Loucy (cell line): ENCODE data around the gene RSU1.

ENCODE experiments used
- H2AFZ ChIP-seq: fragments of 200-600 bp; sonication (generic); 2 replicates; pipeline ENCODE4 v1.6.0; 2016; ENCODE audit warnings: antibody characterized with exemption, mild to moderate bottlenecking, low read length, moderate library complexity
- H3F3A ChIP-seq: fragments of 200-600 bp; 2 replicates; pipeline ENCODE4 v1.6.0; 2016; ENCODE audit warnings: antibody characterized with exemption, low read depth, mild to moderate bottlenecking
- H3K27me3 ChIP-seq: fragments of 200-600 bp; sonication (generic); 2 replicates; pipeline ENCODE4 v1.6.1; 2014; ENCODE audit warnings: low read length, mild to moderate bottlenecking; ENCODE audit not compliant: insufficient read depth, poor library complexity, severe bottlenecking
- H3K36me3 ChIP-seq: fragments of 200-600 bp; sonication (generic); 2 replicates; pipeline ENCODE4 v1.6.1; 2016; ENCODE audit warnings: low read length; ENCODE audit not compliant: insufficient read depth
- H3K4me1 ChIP-seq: fragments of 200-600 bp; sonication (generic); 2 replicates; pipeline ENCODE4 v1.5.1; 2014; ENCODE audit warnings: low read length, mild to moderate bottlenecking; ENCODE audit not compliant: insufficient read depth, poor library complexity, severe bottlenecking
- H3K4me2 ChIP-seq: fragments of 200-600 bp; sonication (generic); 2 replicates; pipeline ENCODE4 v1.6.0; 2014; ENCODE audit warnings: antibody characterized with exemption, low read length, low read depth, mild to moderate bottlenecking; ENCODE audit not compliant: poor library complexity, severe bottlenecking
- H3K4me3 ChIP-seq: fragments of 200-600 bp; sonication (generic); 2 replicates; pipeline ENCODE4 v1.5.1; 2014; ENCODE audit warnings: low read length, mild to moderate bottlenecking, mixed read lengths; ENCODE audit not compliant: poor library complexity, severe bottlenecking
- H3K79me2 ChIP-seq: fragments of 200-600 bp; sonication (generic); 2 replicates; pipeline ENCODE4 v1.6.1; 2014; ENCODE audit warnings: low read length; ENCODE audit not compliant: insufficient read depth
- H3K9ac ChIP-seq: fragments of 200-600 bp; sonication (generic); 2 replicates; pipeline ENCODE4 v1.6.0; 2014; ENCODE audit warnings: mild to moderate bottlenecking, low read depth, low read length, moderate library complexity; ENCODE audit not compliant: poor library complexity, severe bottlenecking
- H3K9me2 ChIP-seq: fragments of 200-600 bp; sonication (generic); replicated peaks from 2 replicates; pipeline ENCODE4 v1.6.1; 2016; ENCODE audit warnings: low read depth, low read length, mixed read lengths
- H3K9me3 ChIP-seq: fragments of 200-600 bp; sonication (generic); 2 replicates; pipeline ENCODE4 v1.6.1; 2014; ENCODE audit warnings: mild to moderate bottlenecking, antibody characterized with exemption, low read length, low read depth; ENCODE audit not compliant: insufficient read depth
- H4K20me1 ChIP-seq: fragments of 200-600 bp; sonication (generic); 2 replicates; pipeline ENCODE4 v1.6.0; 2014; ENCODE audit warnings: antibody characterized with exemption, low read length, mild to moderate bottlenecking; ENCODE audit not compliant: insufficient read depth, poor library complexity, severe bottlenecking
- EZH2phosphoT487 ChIP-seq: fragments of 200-600 bp; IDR thresholded peaks from 2 replicates; pipeline ENCODE4 v1.6.1; 2018; ENCODE audit warnings: antibody characterized with exemption, mild to moderate bottlenecking, moderate library complexity, borderline replicate concordance
- TF ChIP-seq, protein P1 (sequence below): fragments of 200-600 bp; sonication (generic); conservative IDR thresholded peaks from 2 replicates; pipeline ENCODE4 v1.5.1; 2014; ENCODE audit warnings: mild to moderate bottlenecking, antibody characterized with exemption, low read length

RSU1 gene

DNA sequence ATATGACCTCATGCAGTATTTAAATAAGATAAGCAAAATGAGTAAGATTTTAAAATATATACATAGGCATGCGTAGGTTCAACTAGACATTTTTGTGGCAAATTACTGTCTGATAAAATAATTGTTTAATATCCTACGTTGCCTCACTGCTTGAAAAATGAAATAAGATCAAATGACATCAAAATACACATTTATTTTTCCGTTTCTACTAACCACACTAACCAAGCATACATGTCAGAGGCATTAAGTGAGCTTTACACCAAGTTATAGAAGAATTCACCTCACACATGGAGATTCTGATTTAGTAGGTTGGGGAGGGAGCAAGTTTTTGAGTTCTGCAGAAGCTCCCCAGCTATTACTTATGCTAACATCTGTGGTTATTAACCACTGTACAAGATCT is 66.8 kb downstream of the RSU1 start:
- Histone ChIP-seq H3K79me2 (no peaks in the 10 kb centered on the region), H3K9me2 (no peaks in the 10 kb centered on the region), H3K27me3 (no peaks in the 10 kb centered on the region), H3K4me1 (no peaks in the 10 kb centered on the region), H3F3A (no peaks in the 10 kb centered on the region), H3K4me2 (no peak overlapping the region), H3K4me3 (no peak overlapping the region), H3K36me3 (peaks cover 30% of the 10 kb centered on the region; the same call in 1 of the 2 replicates), H4K20me1 (no peaks in the 10 kb centered on the region), H3K9me3 (no peaks in the 10 kb centered on the region), H3K9ac (no peak overlapping the region), H2AFZ (no peak overlapping the region)
- TF ChIP-seq, protein P1, sequence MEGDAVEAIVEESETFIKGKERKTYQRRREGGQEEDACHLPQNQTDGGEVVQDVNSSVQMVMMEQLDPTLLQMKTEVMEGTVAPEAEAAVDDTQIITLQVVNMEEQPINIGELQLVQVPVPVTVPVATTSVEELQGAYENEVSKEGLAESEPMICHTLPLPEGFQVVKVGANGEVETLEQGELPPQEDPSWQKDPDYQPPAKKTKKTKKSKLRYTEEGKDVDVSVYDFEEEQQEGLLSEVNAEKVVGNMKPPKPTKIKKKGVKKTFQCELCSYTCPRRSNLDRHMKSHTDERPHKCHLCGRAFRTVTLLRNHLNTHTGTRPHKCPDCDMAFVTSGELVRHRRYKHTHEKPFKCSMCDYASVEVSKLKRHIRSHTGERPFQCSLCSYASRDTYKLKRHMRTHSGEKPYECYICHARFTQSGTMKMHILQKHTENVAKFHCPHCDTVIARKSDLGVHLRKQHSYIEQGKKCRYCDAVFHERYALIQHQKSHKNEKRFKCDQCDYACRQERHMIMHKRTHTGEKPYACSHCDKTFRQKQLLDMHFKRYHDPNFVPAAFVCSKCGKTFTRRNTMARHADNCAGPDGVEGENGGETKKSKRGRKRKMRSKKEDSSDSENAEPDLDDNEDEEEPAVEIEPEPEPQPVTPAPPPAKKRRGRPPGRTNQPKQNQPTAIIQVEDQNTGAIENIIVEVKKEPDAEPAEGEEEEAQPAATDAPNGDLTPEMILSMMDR, result no peak
- TF ChIP-seq EZH2phosphoT487, result no peak

DNA sequence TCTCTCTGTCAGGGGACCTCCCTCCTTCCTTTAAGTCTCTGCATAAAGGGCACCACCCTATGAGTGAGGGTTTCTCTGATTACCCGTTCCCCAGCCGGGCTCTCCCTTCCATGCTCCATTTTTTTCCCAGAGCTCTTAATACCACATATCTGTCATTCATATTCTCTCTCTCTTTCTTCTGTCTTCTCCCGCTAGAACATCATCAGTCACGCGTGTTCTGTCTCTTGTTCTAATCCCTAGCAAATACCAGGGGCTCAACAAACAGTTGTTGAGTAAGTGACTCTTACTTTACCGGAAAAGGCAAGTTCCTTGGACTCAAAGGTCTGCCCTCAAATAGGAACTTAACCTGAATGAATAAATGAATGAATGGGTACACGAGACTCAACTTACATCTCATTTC is 68.5 kb downstream of the RSU1 start:
- Histone ChIP-seq H3K36me3 (peaks cover 30% of the 10 kb centered on the region; the same call in 1 of the 2 replicates), H3K4me3 (no peak overlapping the region), H3K9me2 (no peaks in the 10 kb centered on the region), H3K27me3 (no peaks in the 10 kb centered on the region), H3K9ac (no peak overlapping the region), H3K9me3 (no peaks in the 10 kb centered on the region), H3K4me2 (no peak overlapping the region), H3K4me1 (no peaks in the 10 kb centered on the region), H3K79me2 (no peaks in the 10 kb centered on the region), H2AFZ (no peak overlapping the region), H3F3A (no peaks in the 10 kb centered on the region), H4K20me1 (no peaks in the 10 kb centered on the region)
- TF ChIP-seq, protein P1, result no peak
- TF ChIP-seq EZH2phosphoT487, result no peak

DNA sequence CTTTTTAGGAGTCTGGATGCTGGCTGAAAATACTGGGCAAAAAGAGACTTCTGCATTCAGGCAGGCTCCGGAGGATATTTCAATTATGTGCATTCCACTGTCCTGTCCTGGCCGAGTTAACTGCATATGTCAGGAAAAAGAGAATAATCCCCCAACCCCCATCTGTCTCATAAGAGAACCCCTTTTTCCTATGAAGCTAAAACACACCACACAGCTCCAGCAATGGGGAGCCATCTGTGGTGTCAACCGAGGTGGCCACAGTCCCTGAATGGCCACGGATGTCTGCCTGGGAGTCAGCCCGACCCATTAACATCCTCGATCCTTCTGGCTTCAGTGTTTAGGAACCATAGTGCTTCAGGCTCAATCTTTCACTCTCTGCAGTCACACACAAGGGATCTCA is 70.4 kb downstream of the RSU1 start:
- no peaks in the 10 kb centered on the region for H4K20me1 ChIP-seq
- no peak overlapping the region for H2AFZ ChIP-seq
- H3K4me2 ChIP-seq, result no peak overlapping the region
- no peaks in the 10 kb centered on the region for H3K79me2 ChIP-seq
- H3K4me1 ChIP-seq, result no peaks in the 10 kb centered on the region
- H3K9me3 ChIP-seq, result no peaks in the 10 kb centered on the region
- no peak for TF ChIP-seq EZH2phosphoT487
- TF ChIP-seq, protein P1, result no peak
- H3K9ac ChIP-seq, result no peak overlapping the region
- H3K27me3 ChIP-seq, result no peaks in the 10 kb centered on the region
- peaks cover 21% of the 10 kb centered on the region; the same call in 1 of the 2 replicates for H3K36me3 ChIP-seq
- no peak overlapping the region for H3K4me3 ChIP-seq
- no peaks in the 10 kb centered on the region for H3K9me2 ChIP-seq
- no peaks in the 10 kb centered on the region for H3F3A ChIP-seq
